Measurements from ENCODE around the gene PPFIA3.

- TF ChIP-seq CTCF (conservative IDR thresholded peaks at IDR 0.05) = no peak
- no peak for TF ChIP-seq EZH2 (IDR thresholded peaks at IDR 0.05; ENCODE audit: low read depth)
Measured at GRCh38 chr19:49154279-49154678, 34.9 kb downstream of the PPFIA3 start.
